Effector memory CD8-positive, alpha-beta T cell (primary cell): Measurements from ENCODE around the gene GFY.

ENCODE experiments used
- ATAC-seq: fragments of 150-1000 bp; cut with Tn5 transposase; replicated peaks from 2 replicates; pipeline ENCODE4 v1.10.0; 2021; ENCODE audit warnings: mild to moderate bottlenecking, moderate library complexity
- DNase-seq, 3 experiments: peaks; one replicate each; pipeline ENCODE4 v3.0.0; 2021
- H3K27ac Mint-ChIP-seq, 2 donors: one replicate each; pipeline ENCODE4 v1.8.0; 2022; ENCODE audit warnings: mild to moderate bottlenecking in 2 of 2, mixed read lengths in 2 of 2, moderate library complexity in 2 of 2
- H3K27me3 Mint-ChIP-seq, 2 donors: one replicate each; pipeline ENCODE4 v1.8.0; 2022; ENCODE audit warnings: mixed read lengths in 2 of 2
- H3K36me3 Mint-ChIP-seq: one replicate; pipeline ENCODE4 v1.8.0; 2022; ENCODE audit warnings: mild to moderate bottlenecking, moderate library complexity, mixed read lengths; ENCODE audit not compliant: insufficient read depth
- H3K4me1 Mint-ChIP-seq, 2 donors: one replicate each; pipeline ENCODE4 v1.8.0; 2022; ENCODE audit warnings: low read depth in 2 of 2, mixed read lengths in 2 of 2
- H3K4me3 Mint-ChIP-seq, 2 donors: one replicate each; pipeline ENCODE4 v1.8.0; 2022; ENCODE audit warnings: mild to moderate bottlenecking in 2 of 2, mixed read lengths in 2 of 2, moderate library complexity in 2 of 2
- H3K9me3 Mint-ChIP-seq, 2 donors: one replicate each; pipeline ENCODE4 v1.8.0; 2022; ENCODE audit warnings: mixed read lengths in 2 of 2
- total RNA-seq, 9 experiments: gene quantifications; one replicate each; lab custom pipeline; 2026; lab: John Stamatoyannopoulos, UW

The GFY gene, protein sequence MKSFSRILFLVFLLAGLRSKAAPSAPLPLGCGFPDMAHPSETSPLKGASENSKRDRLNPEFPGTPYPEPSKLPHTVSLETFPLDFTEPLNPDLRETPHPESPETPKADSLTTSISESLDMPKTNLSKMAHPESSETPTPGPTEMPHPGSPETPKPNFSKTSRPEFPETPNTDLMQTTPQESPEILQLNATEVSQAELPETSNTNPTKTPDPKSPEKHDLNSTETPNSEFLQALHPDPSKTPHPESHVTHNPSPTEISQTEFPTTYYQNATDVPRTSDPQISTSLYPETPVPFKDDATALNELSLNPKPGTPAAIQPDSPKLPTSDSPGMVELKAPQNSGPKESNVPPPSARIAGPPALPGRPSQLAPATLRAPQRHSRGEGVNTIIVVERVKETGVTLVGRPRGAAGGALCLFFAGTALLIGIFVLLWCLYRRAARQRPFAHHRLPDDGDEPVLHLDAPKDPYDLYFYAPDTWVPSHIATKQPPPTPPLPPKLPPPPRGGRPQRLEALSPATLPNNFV
- 0 reads per million in 9 experiments for total RNA-seq

DNA sequence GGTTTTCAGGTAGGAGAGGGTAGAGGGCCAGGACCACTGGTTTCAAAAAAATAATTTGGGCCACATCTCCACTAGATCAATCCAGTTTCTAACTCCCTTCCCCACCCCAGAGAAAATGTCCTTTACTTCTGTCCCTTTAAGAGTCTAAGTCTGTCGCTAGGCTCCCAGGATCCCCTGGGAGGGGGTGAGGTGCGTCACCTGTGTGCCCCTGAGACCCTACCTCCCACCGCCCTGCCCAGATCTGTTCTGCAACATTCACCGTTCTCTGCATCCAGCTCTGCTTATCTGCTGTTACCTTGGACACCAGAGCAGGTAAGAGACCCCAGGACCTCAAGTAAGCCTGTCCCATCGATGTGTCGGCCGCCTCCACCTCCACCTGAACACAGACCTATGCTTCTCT is at the start of gene GFY:
GFY (plus strand) TSS at position 211 of the 400 bp plus-strand sequence. CDS start 1,043 bp downstream, outside the sequence.
- Mint-ChIP-seq H3K4me1 (peaks cover 44 to 61% of the 10 kb centered on the region in 2 donors), H3K9me3 (no peaks in the 10 kb centered on the region), H3K36me3 (peaks cover 16% of the 10 kb centered on the region), H3K27me3 (peaks cover 94 to 100% of the 10 kb centered on the region in 2 donors), H3K27ac (no peak within 1 kb of the TSS), H3K4me3 (no peak within 1 kb of the TSS)
- DNase-seq = no peak
- ATAC-seq = no peak

DNA sequence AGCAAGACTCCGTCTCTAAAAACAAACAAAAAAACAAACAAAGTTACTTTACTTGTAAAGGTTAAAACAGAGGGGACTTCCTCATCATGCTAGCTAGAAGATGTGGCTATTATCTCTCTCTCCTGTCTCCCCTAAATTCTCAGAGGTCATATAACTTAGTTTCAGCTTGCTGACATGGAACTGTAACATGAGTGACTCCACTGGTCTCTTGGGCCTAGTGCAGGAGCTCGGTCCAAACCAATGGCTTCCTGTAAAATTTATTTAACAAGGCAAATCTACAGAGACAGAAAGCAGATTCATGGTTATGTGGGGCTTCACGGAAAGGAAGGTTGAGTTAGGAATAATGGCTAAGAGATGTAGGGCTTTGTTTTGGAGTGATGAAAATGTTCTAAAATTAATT is 46.7 kb upstream of the GFY start:
- peaks cover 14 to 46% of the 10 kb centered on the region in 2 donors for H3K27me3 Mint-ChIP-seq
- no peak overlapping the region for H3K27ac Mint-ChIP-seq
- no peaks in the 10 kb centered on the region for H3K36me3 Mint-ChIP-seq

GRCh38 chr19:49380391-49380790 is 44.8 kb upstream of the GFY start:
- H3K4me1 Mint-ChIP-seq = no peaks in the 10 kb centered on the region
- DNase-seq (no peak), ATAC-seq (no peak)
- peaks cover 12 to 42% of the 10 kb centered on the region in 2 donors for H3K27me3 Mint-ChIP-seq
- no peaks in the 10 kb centered on the region for H3K36me3 Mint-ChIP-seq
- no peak overlapping the region for H3K4me3 Mint-ChIP-seq
- H3K27ac Mint-ChIP-seq = no peak overlapping the region
- H3K9me3 Mint-ChIP-seq = no peaks in the 10 kb centered on the region

More for the DNA sequence above, 46.7 kb upstream of the GFY start:
- ATAC-seq (no peak), DNase-seq (no peak)
- no peak overlapping the region for H3K4me3 Mint-ChIP-seq
- no peaks in the 10 kb centered on the region for H3K9me3 Mint-ChIP-seq
- H3K4me1 Mint-ChIP-seq = no peaks in the 10 kb centered on the region

DNA sequence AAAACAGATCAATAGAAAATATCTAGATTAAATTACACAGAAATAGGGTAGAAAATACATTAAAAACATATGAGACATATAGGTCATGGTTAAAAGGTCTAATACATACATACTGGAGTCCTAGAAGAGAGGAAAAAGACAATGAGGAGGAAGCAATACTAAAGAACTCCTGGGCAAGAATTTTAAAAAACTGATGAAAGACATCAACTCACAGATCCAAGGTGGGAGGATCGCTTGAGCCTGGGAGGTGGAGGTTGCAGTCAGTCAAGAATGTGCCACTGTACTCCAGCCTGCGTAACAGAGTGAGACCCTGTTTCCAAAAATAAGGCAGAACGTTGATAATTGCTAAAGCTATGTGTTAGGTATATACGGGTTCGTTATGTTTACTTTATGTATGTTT is 42.5 kb upstream of the GFY start:
- no peak for ATAC-seq
- no peaks in the 10 kb centered on the region for H3K4me1 Mint-ChIP-seq
- no peak for DNase-seq
- no peak overlapping the region for H3K4me3 Mint-ChIP-seq
- no peaks in the 10 kb centered on the region for H3K9me3 Mint-ChIP-seq
- peaks cover 0 to 23% of the 10 kb centered on the region in 2 donors for H3K27me3 Mint-ChIP-seq
- H3K36me3 Mint-ChIP-seq = peaks cover 4% of the 10 kb centered on the region
- no peak overlapping the region for H3K27ac Mint-ChIP-seq

GRCh38 chr19:49383599-49383998 is 41.6 kb upstream of the GFY start:
- Mint-ChIP-seq H3K4me1 (peaks cover 0 to 2% of the 10 kb centered on the region in 2 donors), H3K36me3 (peaks cover 8% of the 10 kb centered on the region), H3K4me3 (no peak overlapping the region), H3K27me3 (peaks cover 0 to 23% of the 10 kb centered on the region in 2 donors), H3K27ac (no peak overlapping the region), H3K9me3 (no peaks in the 10 kb centered on the region)
- ATAC-seq (no peak), DNase-seq (no peak)

GRCh38 chr19:49387936-49388372 is 37.2 kb upstream of the GFY start, which contains the start of gene KASH5:
TSS of gene KASH5 (plus strand) at chr19:49388249. CDS start at chr19:49390884, 2,635 bp downstream.
- H3K36me3 Mint-ChIP-seq = peaks cover 14% of the 10 kb centered on the region
- peak within 1 kb of the TSS in 1 of 2 donors; percentile 56 for H3K27ac Mint-ChIP-seq
- H3K9me3 Mint-ChIP-seq = no peaks in the 10 kb centered on the region
- H3K4me1 Mint-ChIP-seq = peaks cover 8 to 14% of the 10 kb centered on the region in 2 donors
- peaks cover 0 to 7% of the 10 kb centered on the region in 2 donors for H3K27me3 Mint-ChIP-seq
- ATAC-seq (peak; percentile 42), DNase-seq (peak; percentile 58 to 77 (median 58))
- peak within 1 kb of the TSS; percentile 46 to 49 for H3K4me3 Mint-ChIP-seq

GRCh38 chr19:49389406-49389805 is 35.8 kb upstream of the GFY start:
- no peak overlapping the region for H3K4me3 Mint-ChIP-seq
- no peaks in the 10 kb centered on the region for H3K27me3 Mint-ChIP-seq
- H3K36me3 Mint-ChIP-seq = peaks cover 14% of the 10 kb centered on the region
- no peak for DNase-seq
- no peak for ATAC-seq
- H3K4me1 Mint-ChIP-seq = peaks cover 8 to 14% of the 10 kb centered on the region in 2 donors
- no peaks in the 10 kb centered on the region for H3K9me3 Mint-ChIP-seq
- no peak overlapping the region for H3K27ac Mint-ChIP-seq

GRCh38 chr19:49390131-49390928 is 34.9 kb upstream of the GFY start:
- Mint-ChIP-seq H3K27ac (peak overlapping the region in 1 of 2 donors; percentile 74), H3K36me3 (peaks cover 14% of the 10 kb centered on the region), H3K4me1 (peaks cover 8 to 14% of the 10 kb centered on the region in 2 donors), H3K27me3 (no peaks in the 10 kb centered on the region), H3K4me3 (no peak overlapping the region), H3K9me3 (no peaks in the 10 kb centered on the region)
- DNase-seq = no peak
- no peak for ATAC-seq

- no peak for DNase-seq
- Mint-ChIP-seq H3K36me3 (peaks cover 14% of the 10 kb centered on the region), H3K4me1 (peaks cover 8 to 14% of the 10 kb centered on the region in 2 donors), H3K27ac (peak overlapping the region in 1 of 2 donors; percentile 35), H3K4me3 (no peak overlapping the region), H3K27me3 (no peaks in the 10 kb centered on the region), H3K9me3 (no peaks in the 10 kb centered on the region)
- ATAC-seq = no peak
Observed at GRCh38 chr19:49390929-49391359, 34.2 kb upstream of the GFY start.

DNA sequence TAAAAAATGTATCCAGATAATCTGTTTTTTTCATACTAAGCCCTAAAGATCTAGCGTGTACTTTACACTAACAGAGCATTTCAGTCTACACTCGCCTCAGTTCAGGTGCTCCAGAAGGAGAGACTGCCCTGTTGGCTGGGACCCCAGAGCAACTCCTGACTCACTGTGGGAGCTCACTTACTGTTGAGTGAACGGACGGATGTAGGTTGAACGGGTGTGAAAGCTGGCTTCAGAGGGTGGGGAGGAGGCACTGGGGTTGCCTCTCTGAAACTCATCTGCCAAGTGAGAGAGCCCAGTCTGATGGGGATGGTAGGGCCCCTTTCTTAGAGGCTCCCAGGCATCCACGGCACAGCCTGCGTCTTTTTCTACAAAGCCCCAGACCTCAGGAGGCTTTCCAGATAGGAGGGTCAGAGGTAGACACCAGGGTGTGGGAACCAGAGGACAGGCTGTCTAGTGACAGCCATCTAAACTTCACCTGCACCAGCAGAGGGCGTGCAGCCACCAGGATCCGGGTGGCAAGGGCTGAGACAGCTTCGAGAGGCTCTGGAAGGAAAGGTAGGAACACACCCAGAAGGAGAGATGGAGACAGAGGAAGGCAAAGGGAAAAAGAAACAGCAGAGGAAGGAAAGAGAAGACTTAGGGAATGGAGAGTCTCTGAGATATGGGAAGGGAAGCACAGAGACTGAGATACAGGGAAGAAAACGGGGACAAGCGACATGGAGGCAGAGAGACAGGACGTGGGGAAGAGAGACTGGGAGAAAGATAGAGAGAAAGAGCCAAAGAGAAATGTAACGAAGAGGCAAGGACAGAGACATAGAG is 33.4 kb upstream of the GFY start:
- H3K27ac Mint-ChIP-seq = peak overlapping the region; percentile 6 to 35

DNA sequence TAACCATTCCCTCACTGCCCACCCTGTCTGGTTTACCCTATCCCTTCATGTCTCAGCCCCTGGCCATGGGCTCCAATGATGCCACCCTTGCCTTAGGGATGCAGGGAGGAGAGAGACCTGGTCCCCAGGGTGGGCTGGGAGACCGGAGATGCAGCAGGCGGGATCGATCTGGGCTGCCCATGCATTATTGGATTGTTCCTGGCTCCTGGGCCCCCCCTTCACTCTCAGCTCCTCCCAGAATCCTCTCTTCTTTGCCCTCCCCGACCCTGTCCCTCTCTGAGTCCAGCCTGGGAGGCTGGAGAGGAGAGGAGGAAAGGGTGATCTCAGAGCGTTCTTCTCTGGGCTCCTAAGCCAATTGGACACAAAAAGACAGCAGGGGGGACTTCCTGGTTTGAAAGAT is 31.3 kb upstream of the GFY start:
- Mint-ChIP-seq H3K27me3 (no peaks in the 10 kb centered on the region), H3K4me1 (peaks cover 8 to 9% of the 10 kb centered on the region in 2 donors), H3K9me3 (no peaks in the 10 kb centered on the region), H3K36me3 (peaks cover 8% of the 10 kb centered on the region), H3K27ac (no peak overlapping the region), H3K4me3 (no peak overlapping the region)
- DNase-seq = no peak
- ATAC-seq = no peak

More for the DNA sequence above, 33.4 kb upstream of the GFY start:
- Mint-ChIP-seq H3K36me3 (peaks cover 15% of the 10 kb centered on the region), H3K27me3 (no peaks in the 10 kb centered on the region), H3K9me3 (no peaks in the 10 kb centered on the region), H3K4me1 (peaks cover 8 to 14% of the 10 kb centered on the region in 2 donors), H3K4me3 (peak overlapping the region in 1 of 2 donors; percentile 47)
- ATAC-seq (peak; percentile 89), DNase-seq (peak; percentile 65 to 71 (median 68))

DNA sequence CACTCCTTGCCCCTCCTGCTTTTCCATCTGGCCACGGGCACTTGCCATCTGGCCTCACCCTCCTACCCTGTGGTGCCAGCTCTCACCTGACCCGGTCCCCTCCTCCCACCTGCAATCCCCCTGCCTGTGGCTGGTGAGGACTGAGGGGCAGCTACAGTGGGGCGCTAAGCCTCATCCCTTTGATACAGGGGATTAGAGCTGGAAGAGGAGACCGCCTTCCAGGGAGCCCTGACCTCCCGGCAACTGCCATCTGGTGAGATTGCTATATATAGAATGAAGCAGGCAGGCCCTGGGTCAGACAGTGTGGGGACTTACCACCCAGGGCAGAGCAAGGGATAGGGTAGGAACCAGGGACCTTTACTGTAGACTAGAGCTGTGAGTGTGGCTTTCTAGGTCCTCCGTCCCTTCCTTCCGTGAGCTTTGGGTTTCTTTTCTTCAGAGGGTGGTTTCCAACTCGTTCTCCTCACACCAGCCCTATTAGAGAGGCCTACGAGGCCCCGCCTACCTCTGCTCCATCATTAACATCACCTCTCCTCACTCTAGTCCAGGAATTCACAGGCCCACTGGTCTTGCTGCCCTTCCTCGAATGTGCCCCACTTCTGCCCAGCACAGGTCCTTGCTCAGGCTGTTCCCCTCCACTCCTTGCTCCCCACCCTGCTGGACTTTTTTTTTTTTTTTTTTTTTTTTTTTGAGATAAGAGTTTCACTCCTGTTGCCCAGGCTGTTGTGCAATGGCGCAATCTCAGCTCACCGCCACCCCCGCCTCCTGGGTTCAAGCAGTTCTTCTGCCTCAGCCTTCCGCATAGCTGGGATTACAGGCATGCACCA is 29.4 kb upstream of the GFY start:
- H3K27ac Mint-ChIP-seq = no peak overlapping the region

More for the DNA sequence above, 29.4 kb upstream of the GFY start:
- DNase-seq (no peak), ATAC-seq (no peak)
- no peaks in the 10 kb centered on the region for H3K9me3 Mint-ChIP-seq
- H3K27me3 Mint-ChIP-seq = no peaks in the 10 kb centered on the region
- no peak overlapping the region for H3K4me3 Mint-ChIP-seq
- peaks cover 8 to 9% of the 10 kb centered on the region in 2 donors for H3K4me1 Mint-ChIP-seq
- peaks cover 9% of the 10 kb centered on the region for H3K36me3 Mint-ChIP-seq
